KG1 (cell line): Measurements from ENCODE around the gene UBXN2A.

Source experiments
- DNase-seq: peaks from one replicate; lab custom pipeline; 2025; lab: John Stamatoyannopoulos, UW

Gene UBXN2A

GRCh38 chr2:23939987-23940717, at the start of gene UBXN2A:
Gene UBXN2A (plus strand): TSS chr2:23940463. CDS start chr2:23958315, 17,852 bp downstream.
- DNase-seq, result peak; percentile 40

- DNase-seq, result no peak
These were observed 40.1 kb upstream of the UBXN2A start for GRCh38 chr2:23900133-23900532.

GRCh38 chr2:23900541-23901322, 39.5 kb upstream of the UBXN2A start:
- no peak for DNase-seq

- no peak for DNase-seq
These were observed 38.1 kb upstream of the UBXN2A start for GRCh38 chr2:23901966-23902846.

GRCh38 chr2:23903034-23903433, 37.2 kb upstream of the UBXN2A start:
- DNase-seq, result no peak

GRCh38 chr2:23904215-23904614, 36.0 kb upstream of the UBXN2A start:
- no peak for DNase-seq

- no peak for DNase-seq
These were observed 35.6 kb upstream of the UBXN2A start for GRCh38 chr2:23904692-23905091.

- no peak for DNase-seq
These were observed 35.1 kb upstream of the UBXN2A start for GRCh38 chr2:23905155-23905554.

- DNase-seq, result no peak
These were observed 28.2 kb upstream of the UBXN2A start for GRCh38 chr2:23912054-23912453.

- DNase-seq, result no peak
These were observed 24.9 kb upstream of the UBXN2A start for GRCh38 chr2:23915327-23915726.

GRCh38 chr2:23916727-23917405, 23.4 kb upstream of the UBXN2A start:
- no peak for DNase-seq

- no peak for DNase-seq
These were observed 21.3 kb upstream of the UBXN2A start for GRCh38 chr2:23918837-23919489.

GRCh38 chr2:23924589-23925359, 15.5 kb upstream of the UBXN2A start:
- DNase-seq, result no peak

- peak; percentile 83 for DNase-seq
These were observed 14.5 kb upstream of the UBXN2A start for GRCh38 chr2:23925702-23926289.

- DNase-seq, result no peak
These were observed 13.9 kb upstream of the UBXN2A start for GRCh38 chr2:23926290-23926749.

- DNase-seq, result peak; percentile 92
These were observed 13.3 kb upstream of the UBXN2A start, which contains the start of gene ATAD2B for GRCh38 chr2:23926750-23927571. Gene ATAD2B (minus strand): TSS chr2:23927123. CDS start chr2:23926770, 353 bp downstream.

- DNase-seq, result no peak
These were observed 6.0 kb upstream of the UBXN2A start for GRCh38 chr2:23934259-23934658.

GRCh38 chr2:23940718-23941620, 706 bp downstream of the UBXN2A start:
- peak; percentile 28 for DNase-seq
